HG03520 (cell line): ENCODE data around the gene MALRD1.
"Not testable (repeated sequence)": the region's sequence is repeated elsewhere in the genome, so short reads cannot be mapped to it uniquely, and the experiment has no call there.

Source experiments
- ATAC-seq: cut with Tn5 transposase; IDR thresholded peaks from one replicate; pipeline ENCODE4 v1.9.1; 2021; ENCODE audit warnings: mild to moderate bottlenecking, moderate library complexity; ENCODE audit not compliant: unreplicated experiment

MALRD1 gene

GRCh38 chr10:19480353-19480752 lies 431.8 kb downstream of the MALRD1 start:
- ATAC-seq = no peak

- ATAC-seq = no peak
Observed at GRCh38 chr10:19483421-19483820, 434.8 kb downstream of the MALRD1 start.

GRCh38 chr10:19488592-19489280 lies 440.1 kb downstream of the MALRD1 start:
- no peak for ATAC-seq

GRCh38 chr10:19491166-19491565 lies 442.6 kb downstream of the MALRD1 start:
- no peak for ATAC-seq

- ATAC-seq = no peak
Observed at GRCh38 chr10:19493917-19494316, 445.3 kb downstream of the MALRD1 start.

- no peak for ATAC-seq
Observed at GRCh38 chr10:19497026-19497425, 448.4 kb downstream of the MALRD1 start.

- ATAC-seq = no peak
Observed at GRCh38 chr10:19498393-19499290, 450.0 kb downstream of the MALRD1 start.

- ATAC-seq = no peak
Observed at GRCh38 chr10:19499291-19499770, 450.7 kb downstream of the MALRD1 start.

GRCh38 chr10:19500959-19501358 lies 452.4 kb downstream of the MALRD1 start:
- no peak for ATAC-seq

GRCh38 chr10:19505320-19506312 lies 457.0 kb downstream of the MALRD1 start:
- ATAC-seq = no peak

GRCh38 chr10:19510005-19510732 lies 461.6 kb downstream of the MALRD1 start:
- not testable (repeated sequence) for ATAC-seq

- no peak for ATAC-seq
Observed at GRCh38 chr10:19518109-19518508, 469.5 kb downstream of the MALRD1 start.

- no peak for ATAC-seq
Observed at GRCh38 chr10:19518632-19519031, 470.0 kb downstream of the MALRD1 start.

- no peak for ATAC-seq
Observed at GRCh38 chr10:19531324-19531723, 482.7 kb downstream of the MALRD1 start.

GRCh38 chr10:19532411-19532810 lies 483.8 kb downstream of the MALRD1 start:
- ATAC-seq = no peak

GRCh38 chr10:19541299-19541698 lies 492.7 kb downstream of the MALRD1 start:
- ATAC-seq = no peak

- ATAC-seq = no peak
Observed at GRCh38 chr10:19546224-19546623, 497.6 kb downstream of the MALRD1 start.

GRCh38 chr10:19549503-19549902 lies 500.9 kb downstream of the MALRD1 start:
- ATAC-seq = no peak

GRCh38 chr10:19556666-19557065 lies 508.1 kb downstream of the MALRD1 start:
- no peak for ATAC-seq

- no peak for ATAC-seq
Observed at GRCh38 chr10:19561181-19561580, 512.6 kb downstream of the MALRD1 start.
